A673 (cell line): ENCODE measurements around the gene CHDH.

ENCODE experiments used
- CTCF ChIP-seq: fragments of 300-800, 200-600 bp; sonication (generic); conservative IDR thresholded peaks from 2 replicates; pipeline ENCODE4 v1.5.1; 2017; ENCODE audit warnings: low read depth, mild to moderate bottlenecking, antibody characterized with exemption, low read length, moderate library complexity, mixed read lengths
- EZH2 ChIP-seq: fragments of 200-600 bp; sonication (generic); IDR thresholded peaks from 2 replicates; pipeline ENCODE4 v1.6.1; 2017; ENCODE audit warnings: borderline replicate concordance, low read depth, mild to moderate bottlenecking, mixed read lengths, antibody characterized with exemption, low read length; ENCODE audit not compliant: poor library complexity, severe bottlenecking

GRCh38 chr3:53863145-53863544 lies 16.9 kb upstream of the CHDH start:
- TF ChIP-seq CTCF: no peak
- TF ChIP-seq EZH2: no peak
